Activated CD4-positive, alpha-beta T cell treated with anti-CD3 and anti-CD28 coated beads for 1 hour (primary cell): ENCODE data around the gene CACNG8.
"Not testable (repeated sequence)": the region's sequence is repeated elsewhere in the genome, so short reads cannot be mapped to it uniquely, and the experiment has no call there.

Experiments used
- DNase-seq: peaks from one replicate; pipeline ENCODE4 v3.0.0-alpha.2; 2020

The CACNG8 gene

GRCh38 chr19:53962887-53963431 lies at the start of gene CACNG8:
Gene CACNG8 (plus strand): TSS chr19:53962937.
- DNase-seq: no peak

- no peak for DNase-seq
Measured at GRCh38 chr19:53915000-53915399, 47.7 kb upstream of the CACNG8 start.

GRCh38 chr19:53916004-53916403 lies 46.7 kb upstream of the CACNG8 start:
- no peak for DNase-seq

- DNase-seq: no peak
Measured at GRCh38 chr19:53917356-53917755, 45.4 kb upstream of the CACNG8 start.

GRCh38 chr19:53927739-53928138 lies 35.0 kb upstream of the CACNG8 start:
- DNase-seq: no peak

GRCh38 chr19:53936029-53936428 lies 26.7 kb upstream of the CACNG8 start:
- no peak for DNase-seq

GRCh38 chr19:53942001-53942786 lies 20.5 kb upstream of the CACNG8 start:
- DNase-seq: no peak

- DNase-seq: no peak
Measured at GRCh38 chr19:53944416-53944815, 18.3 kb upstream of the CACNG8 start.

- DNase-seq: no peak
Measured at GRCh38 chr19:53944933-53945332, 17.8 kb upstream of the CACNG8 start.

GRCh38 chr19:53945441-53945840 lies 17.3 kb upstream of the CACNG8 start:
- DNase-seq: no peak

- DNase-seq: no peak
Measured at GRCh38 chr19:53945998-53946397, 16.7 kb upstream of the CACNG8 start.

GRCh38 chr19:53947624-53948023 lies 15.1 kb upstream of the CACNG8 start:
- no peak for DNase-seq

- DNase-seq: not testable (repeated sequence)
Measured at GRCh38 chr19:53948611-53949010, 14.1 kb upstream of the CACNG8 start.

GRCh38 chr19:53951436-53951835 lies 11.3 kb upstream of the CACNG8 start:
- DNase-seq: no peak

GRCh38 chr19:53951947-53952346 lies 10.8 kb upstream of the CACNG8 start:
- no peak for DNase-seq

GRCh38 chr19:53953383-53953782 lies 9.4 kb upstream of the CACNG8 start:
- no peak for DNase-seq

- no peak for DNase-seq
Measured at GRCh38 chr19:53957448-53958167, 5.1 kb upstream of the CACNG8 start.

GRCh38 chr19:53958168-53958571 lies 4.6 kb upstream of the CACNG8 start:
- no peak for DNase-seq

- DNase-seq: no peak
Measured at GRCh38 chr19:53958823-53959757, 3.6 kb upstream of the CACNG8 start.

- DNase-seq: no peak
Measured at GRCh38 chr19:53960187-53960586, 2.5 kb upstream of the CACNG8 start.

- DNase-seq: no peak
Measured at GRCh38 chr19:53960886-53961285, 1.9 kb upstream of the CACNG8 start.

- no peak for DNase-seq
Measured at GRCh38 chr19:53961523-53962356, 997 bp upstream of the CACNG8 start.
